ENCODE data around the gene ACSS3.

The ACSS3 gene

DNA sequence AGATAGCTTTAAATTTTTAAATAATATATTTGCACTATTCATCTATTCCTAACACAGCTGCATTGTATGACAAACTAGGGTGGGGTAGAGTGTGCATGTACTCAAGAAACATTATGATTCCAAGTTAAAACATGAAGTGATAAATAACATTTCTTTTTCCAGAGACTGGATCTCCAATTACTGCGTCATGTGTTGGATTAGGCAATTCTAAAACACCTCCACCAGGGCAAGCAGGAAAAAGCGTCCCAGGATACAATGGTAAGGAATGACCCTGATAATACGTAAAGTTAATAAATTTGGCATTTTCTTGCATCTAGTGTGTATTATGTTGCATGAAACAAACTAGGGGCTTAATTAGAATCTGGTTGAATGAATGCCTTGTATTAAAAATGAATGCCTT is 138.9 kb downstream of the ACSS3 start:
- in situ Hi-C loops (cut with HindIII; ENCODE audit: low sequenced_read_pairs): no loop called here

GRCh38 chr12:81221681-81222080 is 143.8 kb downstream of the ACSS3 start:
- in situ Hi-C loops (cut with HindIII; ENCODE audit: low sequenced_read_pairs): no loop called here

DNA sequence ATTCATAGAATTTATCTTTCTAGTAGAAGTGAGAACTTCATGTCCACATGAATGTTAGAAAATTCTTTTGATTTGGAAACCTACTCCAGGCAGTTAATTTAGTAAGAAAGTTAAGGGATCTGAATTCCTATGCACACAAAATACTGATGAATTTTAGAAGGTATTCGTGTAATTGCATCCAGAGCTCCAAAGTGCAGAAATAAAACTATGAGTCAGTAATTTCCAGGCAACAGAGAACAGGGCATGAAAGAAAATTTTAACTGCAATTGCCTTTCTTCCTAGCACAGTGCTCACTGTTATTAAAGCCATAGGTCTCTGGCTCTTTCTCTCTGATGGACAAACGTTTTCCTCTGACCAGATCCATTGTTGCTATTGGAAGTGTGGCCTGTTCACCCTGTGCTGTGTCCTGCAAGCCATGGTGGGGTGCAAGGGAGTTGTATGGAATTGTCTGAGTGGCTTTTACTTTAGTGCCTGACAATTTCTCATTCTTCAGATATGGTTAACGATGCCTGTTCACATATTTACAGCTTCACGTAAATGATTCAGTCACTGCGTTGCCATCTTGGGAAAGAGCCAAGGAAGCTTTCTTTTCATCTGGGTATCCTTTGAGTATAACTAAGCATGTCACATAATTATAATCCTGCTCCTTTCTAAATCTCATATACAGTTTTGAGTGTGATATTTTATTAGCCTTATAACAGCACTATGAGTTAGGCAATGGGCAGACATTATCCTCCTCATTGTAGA is 145.1 kb downstream of the ACSS3 start:
- in situ Hi-C loops (cut with HindIII; ENCODE audit: low sequenced_read_pairs): no loop called here

- in situ Hi-C loops (cut with HindIII; ENCODE audit: low sequenced_read_pairs): no loop called here
These were observed 146.7 kb downstream of the ACSS3 start for GRCh38 chr12:81224626-81225025.

DNA sequence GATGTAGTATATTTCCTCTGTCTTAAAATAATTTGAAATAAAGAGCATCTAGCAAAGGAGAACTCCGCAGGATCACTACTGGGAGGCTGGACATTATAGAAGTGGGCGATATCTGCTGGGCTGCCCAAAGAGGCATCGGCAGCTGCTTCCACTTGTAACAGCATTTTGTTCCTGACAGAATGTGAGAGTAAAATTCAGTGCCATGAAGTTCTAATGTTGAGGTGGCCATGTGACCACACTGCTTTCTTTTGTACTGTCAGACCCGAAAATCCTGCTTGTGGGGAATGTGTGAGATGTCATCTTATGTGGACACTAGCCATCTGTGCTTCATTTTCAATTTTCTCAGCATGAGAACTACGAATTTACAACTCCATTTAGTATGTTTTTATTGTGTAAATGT is 151.9 kb downstream of the ACSS3 start:
- in situ Hi-C loops (cut with HindIII; ENCODE audit: low sequenced_read_pairs): no loop called here

DNA sequence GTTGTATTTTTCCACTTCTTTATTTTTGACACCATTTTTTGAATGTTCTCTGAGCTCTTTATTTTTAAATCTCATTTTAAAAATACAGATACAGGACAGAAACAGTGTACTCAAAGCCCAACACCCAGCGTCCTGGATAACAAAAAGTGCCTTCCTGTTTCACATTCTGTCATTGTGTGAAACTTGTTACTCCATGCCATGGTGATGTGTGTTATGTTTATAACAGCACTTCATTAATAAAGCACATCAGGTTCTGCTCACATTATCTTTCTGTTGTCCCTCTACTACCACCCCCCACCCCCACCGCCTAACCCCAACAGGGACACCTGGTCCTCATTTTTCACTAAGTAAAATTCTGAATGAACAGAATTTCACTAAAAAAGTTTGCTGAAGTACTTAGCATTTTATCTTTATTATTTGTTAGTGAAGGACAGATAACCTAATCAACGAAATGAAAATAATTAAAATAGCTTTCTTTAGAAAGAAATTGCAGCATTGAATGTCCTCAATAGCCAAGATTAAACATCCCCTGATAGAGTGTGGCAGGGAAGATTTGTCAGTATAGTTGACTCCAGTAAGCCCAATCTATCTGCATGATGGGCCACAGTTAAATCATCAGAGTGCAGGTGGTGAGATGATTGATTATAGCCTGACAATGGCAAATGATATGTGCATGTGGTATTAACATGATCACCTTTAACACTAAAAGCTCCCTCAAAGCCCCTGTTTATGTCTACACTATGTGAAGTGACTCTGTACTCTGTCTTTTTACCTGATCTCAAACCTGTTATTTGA is 153.9 kb downstream of the ACSS3 start:
- in situ Hi-C loops (cut with HindIII; ENCODE audit: low sequenced_read_pairs): no loop called here

- in situ Hi-C loops (cut with HindIII; ENCODE audit: low sequenced_read_pairs): no loop called here
These were observed 167.6 kb downstream of the ACSS3 start for GRCh38 chr12:81245458-81245857.

- in situ Hi-C loops (cut with HindIII; ENCODE audit: low sequenced_read_pairs): no loop called here
These were observed 168.2 kb downstream of the ACSS3 start for GRCh38 chr12:81245907-81246570.

- in situ Hi-C loops (cut with HindIII; ENCODE audit: low sequenced_read_pairs): no loop called here
These were observed 172.1 kb downstream of the ACSS3 start for GRCh38 chr12:81249976-81250375.

- in situ Hi-C loops (cut with HindIII; ENCODE audit: low sequenced_read_pairs): no loop called here
These were observed 174.3 kb downstream of the ACSS3 start for GRCh38 chr12:81252228-81252627.

- in situ Hi-C loops (cut with HindIII; ENCODE audit: low sequenced_read_pairs): no loop called here
These were observed 175.5 kb downstream of the ACSS3 start for GRCh38 chr12:81253360-81253759.

GRCh38 chr12:81255456-81255855 is 177.6 kb downstream of the ACSS3 start:
- in situ Hi-C loops (cut with HindIII; ENCODE audit: low sequenced_read_pairs): no loop called here

DNA sequence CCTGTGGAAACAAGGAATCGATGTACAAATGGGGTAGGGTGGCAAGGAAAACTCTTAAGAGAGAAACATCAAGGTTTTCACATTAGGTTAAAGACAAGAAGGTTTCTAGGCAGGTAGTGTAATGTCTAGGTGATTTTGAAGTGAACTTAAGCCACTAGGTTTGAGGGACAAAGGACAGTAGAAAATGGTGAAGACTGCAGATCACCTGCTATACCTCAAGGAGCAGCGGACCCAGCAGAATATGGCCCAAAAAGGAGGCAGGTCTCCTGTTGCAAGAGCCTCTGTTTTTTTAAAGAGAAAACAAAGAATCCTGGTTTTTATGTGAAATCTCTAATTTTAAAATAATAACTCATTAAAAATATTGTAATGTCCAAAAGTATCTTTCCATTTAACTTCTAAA is 178.1 kb downstream of the ACSS3 start:
- in situ Hi-C loops (cut with HindIII; ENCODE audit: low sequenced_read_pairs): no loop called here

DNA sequence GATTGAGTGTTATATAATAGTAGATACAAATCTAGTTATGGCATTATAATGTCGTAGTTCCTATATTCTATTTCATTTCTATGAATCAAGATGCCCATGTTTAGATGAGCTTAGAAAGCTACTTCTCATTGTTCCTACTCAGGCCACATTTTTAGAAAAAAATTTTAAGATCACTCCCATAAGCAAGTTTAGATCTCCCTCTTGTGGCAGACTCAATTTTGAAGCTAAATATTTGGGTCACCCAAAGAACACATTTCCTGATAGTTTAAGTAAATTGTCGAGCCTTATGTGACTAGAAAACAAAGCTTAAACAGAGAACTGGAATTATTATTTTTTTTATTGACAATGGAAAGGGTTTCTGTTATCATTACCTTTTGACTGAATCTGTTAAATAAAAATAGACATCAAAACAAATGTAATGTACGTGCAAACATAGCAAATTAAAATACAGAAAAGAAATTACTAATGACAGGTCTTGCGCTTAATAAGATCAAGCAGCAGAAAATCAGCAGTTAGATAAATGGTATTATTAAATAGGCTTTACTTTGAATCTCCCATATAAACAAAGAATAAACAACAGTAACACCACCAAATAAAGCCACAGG is 180.2 kb downstream of the ACSS3 start:
- in situ Hi-C loops (cut with HindIII; ENCODE audit: low sequenced_read_pairs): no loop called here

DNA sequence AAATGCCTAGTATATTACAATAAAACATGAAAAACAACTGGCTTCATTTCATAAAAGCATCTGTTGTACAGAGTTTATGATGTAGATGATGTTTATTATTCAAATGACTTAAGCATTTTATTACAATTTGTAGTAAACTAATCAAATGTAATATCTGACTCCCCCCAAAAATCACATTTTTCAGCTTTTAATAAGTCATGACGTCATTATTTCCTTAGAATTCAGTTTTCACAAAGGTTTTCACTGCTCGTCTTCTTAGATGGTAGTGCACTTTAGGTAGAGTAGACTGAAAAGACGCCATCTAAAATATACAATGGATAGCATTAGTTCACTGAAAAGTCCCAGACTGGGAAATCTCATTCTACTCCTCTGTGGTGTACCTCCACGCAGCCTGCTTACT is 181.5 kb downstream of the ACSS3 start:
- in situ Hi-C loops (cut with HindIII; ENCODE audit: low sequenced_read_pairs): no loop called here

DNA sequence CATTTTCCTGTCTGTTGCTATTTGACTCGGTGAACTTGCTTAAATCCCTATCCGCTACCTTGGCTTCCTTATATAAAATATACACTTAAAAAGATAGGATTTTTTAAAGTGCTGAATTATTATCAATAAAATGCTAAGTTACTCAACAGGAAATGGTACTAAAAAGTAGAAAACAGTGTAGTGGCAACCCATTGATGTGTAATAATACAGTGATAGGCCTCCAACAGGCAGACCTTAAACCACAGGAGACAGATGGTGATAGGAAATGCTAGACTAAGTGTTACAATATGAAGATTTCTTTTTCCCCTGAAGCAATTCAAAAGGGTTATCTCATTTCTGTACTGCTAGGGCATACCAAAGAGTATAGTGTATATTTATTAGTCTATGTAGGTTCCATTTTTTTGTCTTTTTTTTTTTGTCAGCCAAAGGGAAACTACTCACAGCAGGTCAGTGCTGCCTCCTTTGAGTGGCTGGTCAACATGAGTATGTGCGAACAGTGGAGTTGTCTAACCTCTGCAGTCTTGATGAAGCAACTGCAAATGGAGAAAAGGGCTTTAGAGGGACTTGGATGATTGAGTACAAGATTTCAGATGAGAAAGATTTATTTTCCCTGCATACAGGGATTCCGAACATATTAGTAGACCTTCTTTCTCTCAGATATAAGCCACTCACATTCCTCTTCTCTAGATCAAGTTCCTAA is 183.8 kb downstream of the ACSS3 start:
- in situ Hi-C loops (cut with HindIII; ENCODE audit: low sequenced_read_pairs): no loop called here

DNA sequence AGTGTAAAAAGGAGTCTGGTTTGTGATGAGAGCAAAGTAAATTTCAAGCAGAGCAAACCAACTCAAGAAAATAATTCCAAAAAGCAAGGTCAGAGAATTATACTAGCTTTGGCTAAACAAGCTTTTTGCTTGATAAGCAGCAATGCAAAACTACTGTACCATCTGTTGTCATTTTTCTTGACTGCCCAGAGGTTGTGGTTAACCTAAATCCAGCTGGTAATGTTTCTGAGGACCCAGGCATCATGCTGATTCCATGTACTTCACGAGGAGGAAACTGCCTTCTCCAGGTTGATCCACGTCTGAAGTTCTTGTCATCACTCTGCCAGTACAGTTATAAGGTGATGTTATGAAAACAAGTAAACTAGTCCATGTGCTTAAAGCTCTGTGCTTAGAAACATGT is 185.2 kb downstream of the ACSS3 start:
- in situ Hi-C loops (cut with HindIII; ENCODE audit: low sequenced_read_pairs): no loop called here

- in situ Hi-C loops (cut with HindIII; ENCODE audit: low sequenced_read_pairs): no loop called here
These were observed 192.5 kb downstream of the ACSS3 start for GRCh38 chr12:81270385-81270784.

DNA sequence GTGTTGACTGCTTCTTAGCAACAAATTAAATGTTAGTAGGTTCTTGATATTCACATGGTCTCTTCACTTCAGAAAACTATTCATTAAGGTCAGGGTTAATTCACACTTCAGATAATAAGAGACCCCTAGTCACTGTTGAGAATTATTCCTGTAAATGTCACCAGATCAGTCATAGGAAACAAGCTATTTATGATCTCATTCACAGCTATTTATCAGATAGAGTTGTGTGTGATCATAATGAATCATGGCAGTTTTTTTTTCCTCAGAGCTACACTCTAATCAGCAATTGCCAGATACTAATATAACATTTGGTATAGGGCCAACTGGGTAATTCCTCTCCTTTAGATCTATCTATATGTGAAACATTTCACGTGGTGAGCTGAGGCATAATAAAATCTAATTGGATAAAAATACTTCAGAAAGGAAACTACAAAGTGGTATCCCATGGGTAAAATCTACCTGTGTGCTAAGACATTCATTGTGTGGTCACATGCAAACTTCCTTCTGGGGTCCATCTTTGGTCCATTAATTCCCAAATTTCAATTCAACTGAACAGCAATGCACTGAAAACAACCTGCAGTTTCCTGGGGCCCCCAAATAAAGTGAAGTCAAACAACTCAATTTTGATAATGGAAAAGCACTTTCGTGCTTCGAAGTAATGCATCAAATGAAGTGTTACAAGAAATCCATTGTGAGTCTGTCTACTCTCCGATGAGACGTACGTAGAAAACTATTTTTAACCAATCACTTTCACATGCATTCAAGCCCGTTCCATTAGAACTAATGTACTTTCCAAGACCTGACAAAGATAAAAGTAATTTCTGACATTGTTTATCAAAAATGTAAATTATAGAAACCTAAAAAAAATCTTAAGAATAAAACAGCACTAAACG is 197.0 kb downstream of the ACSS3 start:
- in situ Hi-C loops (cut with HindIII; ENCODE audit: low sequenced_read_pairs): no loop called here

DNA sequence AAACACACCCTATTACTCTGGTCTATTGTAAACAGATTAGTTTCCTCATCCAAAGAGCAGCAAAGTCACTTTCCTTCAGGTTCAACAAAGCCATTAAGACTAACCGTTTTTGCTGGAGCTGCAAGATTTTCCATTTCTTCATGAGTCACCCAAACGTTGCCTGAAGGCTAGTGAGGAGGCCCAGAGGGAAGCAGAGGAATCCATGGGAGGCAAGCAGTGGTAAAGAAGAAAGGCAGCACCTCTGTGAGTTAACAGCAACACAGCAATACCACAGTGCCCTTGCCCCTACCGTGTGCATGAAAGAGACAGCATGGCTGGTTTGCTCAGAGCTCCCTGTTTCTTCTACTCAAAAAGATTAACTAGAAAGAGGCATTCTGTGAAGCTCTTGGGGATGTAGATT is 206.3 kb downstream of the ACSS3 start:
- in situ Hi-C loops (cut with HindIII; ENCODE audit: low sequenced_read_pairs): no loop called here
